ENCODE data around the gene CD82.

CD82 gene

DNA sequence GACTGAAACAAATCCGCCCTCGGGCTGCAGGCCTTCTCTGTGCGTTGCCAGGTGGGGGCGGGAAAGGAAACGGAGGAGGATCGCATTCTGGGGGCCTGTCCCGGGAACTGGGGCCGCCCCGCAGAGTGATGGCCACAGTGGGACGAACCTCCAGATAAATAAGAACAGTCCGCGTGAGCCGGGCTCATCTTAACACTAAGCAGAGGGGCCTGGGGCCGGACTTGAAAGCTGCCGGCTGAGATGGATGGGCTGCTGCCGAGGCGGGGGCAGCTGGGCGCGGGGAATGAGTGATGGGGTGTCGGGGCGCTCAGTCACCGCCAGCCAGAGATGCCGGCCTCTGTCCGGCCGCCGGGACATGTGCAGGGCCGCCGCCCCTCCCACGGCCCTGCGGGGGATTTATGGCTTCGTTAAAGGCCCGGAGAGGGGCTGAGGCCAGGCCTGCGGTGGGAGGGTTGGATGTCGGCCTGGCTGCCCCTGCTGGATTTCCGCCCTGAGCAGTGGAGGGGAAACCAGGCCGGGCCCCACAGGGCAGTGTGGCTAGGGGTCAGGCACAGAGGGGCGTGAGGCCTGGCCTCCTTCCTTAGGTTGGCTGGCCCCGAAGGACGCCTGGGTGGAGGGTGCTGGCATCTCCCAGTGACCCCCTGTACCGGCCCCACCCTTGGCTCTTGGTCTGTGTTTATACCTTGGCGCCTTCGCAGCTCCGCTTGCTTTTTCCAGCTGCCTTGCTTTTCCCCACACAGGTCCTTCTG is 45.3 kb upstream of the CD82 start:
- H2BK120ac ChIP-seq (ENCODE audit: insufficient read depth, low read length, poor library complexity), result no peak overlapping the region
- no peaks in the 10 kb centered on the region for H3K79me2 ChIP-seq (ENCODE audit: control insufficient read depth, insufficient read depth, low read length, poor library complexity)
- H2BK12ac ChIP-seq (ENCODE audit: low read length), result no peak overlapping the region
- no peak overlapping the region for H3K14ac ChIP-seq (ENCODE audit: low read length)
- H3K9ac ChIP-seq (ENCODE audit: low read length), result no peak overlapping the region
- peaks cover 4 to 5% of the 10 kb centered on the region in 2 experiments for H3K4me1 ChIP-seq (ENCODE audit: control insufficient read depth in 1 of 2, insufficient read depth in 2 of 2, low read length in 2 of 2)
- H3K4me2 ChIP-seq (ENCODE audit: low read length), result no peak overlapping the region
- DNase-seq, result no peak
- H3K27ac ChIP-seq (ENCODE audit: low read depth, low read length), result no peak overlapping the region
- H2AFZ ChIP-seq (ENCODE audit: insufficient read depth, low read length, poor library complexity), result no peak overlapping the region
- H3K36me3 ChIP-seq (ENCODE audit: control insufficient read depth in 1 of 2, insufficient read depth in 2 of 2, low read length in 2 of 2), result no peaks in the 10 kb centered on the region
- H3K18ac ChIP-seq (ENCODE audit: low read length), result no peak overlapping the region
- no peak overlapping the region for H2AK5ac ChIP-seq (ENCODE audit: low read length)
- no peak overlapping the region for H3K4me3 ChIP-seq (ENCODE audit: low read depth, low read length)
- no peaks in the 10 kb centered on the region for H3K9me3 ChIP-seq (ENCODE audit: insufficient read depth, low read depth, low read length)
- no peaks in the 10 kb centered on the region for H3K27me3 ChIP-seq (ENCODE audit: insufficient read depth, low read length)
- no peak overlapping the region for H4K8ac ChIP-seq (ENCODE audit: low read depth, low read length)
- H3K4ac ChIP-seq (ENCODE audit: low read depth, low read length), result no peak overlapping the region
- H2BK5ac ChIP-seq (ENCODE audit: low read depth, low read length, poor library complexity), result no peak overlapping the region
- no peaks in the 10 kb centered on the region for H3K79me1 ChIP-seq (ENCODE audit: low read length)
- H3K23ac ChIP-seq (ENCODE audit: low read length), result no peak overlapping the region
- no peak overlapping the region for H4K91ac ChIP-seq (ENCODE audit: low read depth, low read length)
- WGBS (ENCODE audit: extremely low coverage, insufficient coverage, insufficient read length), result no CpG with 5 or more reads among the region's 43 CpGs
- H4K12ac ChIP-seq (ENCODE audit: low read depth, low read length), result no peak overlapping the region

DNA sequence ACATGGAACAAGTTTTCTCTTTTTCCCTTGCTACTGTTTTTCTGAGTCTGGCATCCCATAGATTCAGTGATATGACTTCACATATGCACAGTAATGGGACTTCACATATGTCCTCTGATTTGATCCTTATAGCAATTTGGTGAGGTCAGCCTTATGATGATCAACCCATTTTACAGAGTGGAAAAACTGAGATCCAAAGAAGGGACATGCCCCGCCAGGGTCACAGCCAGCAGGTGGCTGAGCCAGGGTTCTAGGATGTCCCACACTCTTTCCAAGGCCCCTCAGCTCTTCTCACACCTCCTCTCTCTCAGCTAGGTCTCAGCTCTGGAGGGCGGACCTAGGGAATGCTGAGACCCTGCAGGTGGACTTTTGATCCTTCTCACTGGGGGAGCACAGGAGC is 44.3 kb upstream of the CD82 start:
- Histone ChIP-seq H3K79me1 (ENCODE audit: low read length) (no peaks in the 10 kb centered on the region), H3K27me3 (ENCODE audit: insufficient read depth, low read length) (no peaks in the 10 kb centered on the region), H4K8ac (ENCODE audit: low read depth, low read length) (no peak overlapping the region), H2AFZ (ENCODE audit: insufficient read depth, low read length, poor library complexity) (no peak overlapping the region), H3K4me2 (ENCODE audit: low read length) (no peak overlapping the region), H3K18ac (ENCODE audit: low read length) (no peak overlapping the region), H3K4me1 (ENCODE audit: control insufficient read depth in 1 of 2, insufficient read depth in 2 of 2, low read length in 2 of 2) (peaks cover 4 to 5% of the 10 kb centered on the region in 2 experiments), H3K23ac (ENCODE audit: low read length) (no peak overlapping the region), H3K9me3 (ENCODE audit: insufficient read depth, low read depth, low read length) (no peaks in the 10 kb centered on the region), H4K12ac (ENCODE audit: low read depth, low read length) (no peak overlapping the region), H2AK5ac (ENCODE audit: low read length) (no peak overlapping the region), H2BK5ac (ENCODE audit: low read depth, low read length, poor library complexity) (no peak overlapping the region), H3K79me2 (ENCODE audit: control insufficient read depth, insufficient read depth, low read length, poor library complexity) (no peaks in the 10 kb centered on the region), H3K36me3 (ENCODE audit: control insufficient read depth in 1 of 2, insufficient read depth in 2 of 2, low read length in 2 of 2) (no peaks in the 10 kb centered on the region), H3K27ac (ENCODE audit: low read depth, low read length) (no peak overlapping the region), H2BK120ac (ENCODE audit: insufficient read depth, low read length, poor library complexity) (no peak overlapping the region), H4K91ac (ENCODE audit: low read depth, low read length) (no peak overlapping the region), H2BK12ac (ENCODE audit: low read length) (no peak overlapping the region), H3K4me3 (ENCODE audit: low read depth, low read length) (no peak overlapping the region), H3K9ac (ENCODE audit: low read length) (no peak overlapping the region), H3K4ac (ENCODE audit: low read depth, low read length) (no peak overlapping the region), H3K14ac (ENCODE audit: low read length) (no peak overlapping the region)
- WGBS (ENCODE audit: extremely low coverage, insufficient coverage, insufficient read length), result no CpG with 5 or more reads among the region's 2 CpGs
- no peak for DNase-seq

DNA sequence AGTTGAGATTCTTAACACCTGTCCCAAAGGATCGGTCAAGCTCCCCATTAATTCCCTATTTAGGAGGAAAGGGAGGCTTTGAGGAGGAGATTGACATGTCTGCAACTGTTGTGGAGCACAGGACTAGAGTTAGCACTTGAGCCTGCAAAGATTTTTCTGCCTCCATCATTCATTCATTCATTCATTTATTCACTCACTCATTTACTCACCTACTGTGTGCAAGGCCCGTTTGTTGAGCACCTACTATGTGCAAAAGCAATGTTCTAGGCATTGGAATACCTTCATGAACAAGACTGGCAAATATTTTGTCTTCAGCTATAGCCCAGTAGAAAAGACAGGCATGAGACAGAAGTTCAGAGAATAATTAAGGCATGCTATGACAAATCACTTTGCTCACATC is 43.2 kb upstream of the CD82 start:
- no peak overlapping the region for H3K23ac ChIP-seq (ENCODE audit: low read length)
- H2BK12ac ChIP-seq (ENCODE audit: low read length), result no peak overlapping the region
- H2BK5ac ChIP-seq (ENCODE audit: low read depth, low read length, poor library complexity), result no peak overlapping the region
- H2AK5ac ChIP-seq (ENCODE audit: low read length), result no peak overlapping the region
- H2BK120ac ChIP-seq (ENCODE audit: insufficient read depth, low read length, poor library complexity), result no peak overlapping the region
- WGBS (ENCODE audit: extremely low coverage, insufficient coverage, insufficient read length), result no CpG with 5 or more reads among the region's 2 CpGs
- no peak overlapping the region for H3K14ac ChIP-seq (ENCODE audit: low read length)
- no peak overlapping the region for H3K4me2 ChIP-seq (ENCODE audit: low read length)
- H3K9me3 ChIP-seq (ENCODE audit: insufficient read depth, low read depth, low read length), result no peaks in the 10 kb centered on the region
- H4K8ac ChIP-seq (ENCODE audit: low read depth, low read length), result no peak overlapping the region
- H3K4me1 ChIP-seq (ENCODE audit: control insufficient read depth in 1 of 2, insufficient read depth in 2 of 2, low read length in 2 of 2), result peaks cover 4 to 5% of the 10 kb centered on the region in 2 experiments
- no peak overlapping the region for H2AFZ ChIP-seq (ENCODE audit: insufficient read depth, low read length, poor library complexity)
- no peak overlapping the region for H3K9ac ChIP-seq (ENCODE audit: low read length)
- no peaks in the 10 kb centered on the region for H3K27me3 ChIP-seq (ENCODE audit: insufficient read depth, low read length)
- H3K36me3 ChIP-seq (ENCODE audit: control insufficient read depth in 1 of 2, insufficient read depth in 2 of 2, low read length in 2 of 2), result no peaks in the 10 kb centered on the region
- no peak overlapping the region for H4K12ac ChIP-seq (ENCODE audit: low read depth, low read length)
- no peak for DNase-seq
- no peaks in the 10 kb centered on the region for H3K79me2 ChIP-seq (ENCODE audit: control insufficient read depth, insufficient read depth, low read length, poor library complexity)
- H3K79me1 ChIP-seq (ENCODE audit: low read length), result no peaks in the 10 kb centered on the region
- no peak overlapping the region for H3K27ac ChIP-seq (ENCODE audit: low read depth, low read length)
- no peak overlapping the region for H3K4ac ChIP-seq (ENCODE audit: low read depth, low read length)
- no peak overlapping the region for H4K91ac ChIP-seq (ENCODE audit: low read depth, low read length)
- H3K18ac ChIP-seq (ENCODE audit: low read length), result no peak overlapping the region
- no peak overlapping the region for H3K4me3 ChIP-seq (ENCODE audit: low read depth, low read length)

DNA sequence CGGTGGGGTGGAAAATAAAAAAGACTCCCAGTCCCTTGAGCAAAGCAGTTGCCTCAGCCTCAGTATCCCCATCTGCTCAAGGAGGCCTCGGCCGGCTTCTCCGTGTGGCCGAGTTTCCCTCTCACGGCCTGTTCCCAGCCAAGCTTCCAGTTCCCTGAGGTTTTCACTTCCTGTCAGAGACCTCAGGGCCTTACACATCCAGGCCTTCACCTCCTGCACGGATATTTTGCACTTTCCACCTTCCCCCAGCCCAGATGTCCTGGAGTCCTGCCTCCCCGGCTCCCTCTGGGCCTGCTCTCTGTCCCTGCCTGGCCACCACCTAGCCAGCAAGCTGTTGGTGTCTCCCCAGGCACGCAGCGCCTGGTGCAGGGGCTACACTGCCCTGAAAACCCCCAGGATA is 41.1 kb upstream of the CD82 start:
- Histone ChIP-seq H3K18ac (ENCODE audit: low read length) (no peak overlapping the region), H3K4ac (ENCODE audit: low read depth, low read length) (no peak overlapping the region), H3K23ac (ENCODE audit: low read length) (no peak overlapping the region), H3K27ac (ENCODE audit: low read depth, low read length) (no peak overlapping the region), H3K79me2 (ENCODE audit: control insufficient read depth, insufficient read depth, low read length, poor library complexity) (no peaks in the 10 kb centered on the region), H4K91ac (ENCODE audit: low read depth, low read length) (no peak overlapping the region), H3K4me3 (ENCODE audit: low read depth, low read length) (no peak overlapping the region), H4K8ac (ENCODE audit: low read depth, low read length) (no peak overlapping the region), H3K79me1 (ENCODE audit: low read length) (no peaks in the 10 kb centered on the region), H3K4me1 (ENCODE audit: control insufficient read depth in 1 of 2, insufficient read depth in 2 of 2, low read length in 2 of 2) (peaks cover 8 to 10% of the 10 kb centered on the region in 2 experiments), H3K27me3 (ENCODE audit: insufficient read depth, low read length) (no peaks in the 10 kb centered on the region), H2BK120ac (ENCODE audit: insufficient read depth, low read length, poor library complexity) (no peak overlapping the region), H4K12ac (ENCODE audit: low read depth, low read length) (no peak overlapping the region), H2BK12ac (ENCODE audit: low read length) (no peak overlapping the region), H2BK5ac (ENCODE audit: low read depth, low read length, poor library complexity) (no peak overlapping the region), H3K36me3 (ENCODE audit: control insufficient read depth in 1 of 2, insufficient read depth in 2 of 2, low read length in 2 of 2) (no peaks in the 10 kb centered on the region), H3K9me3 (ENCODE audit: insufficient read depth, low read depth, low read length) (no peaks in the 10 kb centered on the region), H2AFZ (ENCODE audit: insufficient read depth, low read length, poor library complexity) (no peak overlapping the region), H3K4me2 (ENCODE audit: low read length) (no peak overlapping the region), H2AK5ac (ENCODE audit: low read length) (no peak overlapping the region), H3K14ac (ENCODE audit: low read length) (no peak overlapping the region), H3K9ac (ENCODE audit: low read length) (no peak overlapping the region)
- no CpG with 5 or more reads among the region's 10 CpGs for WGBS (ENCODE audit: extremely low coverage, insufficient coverage, insufficient read length)
- DNase-seq, result no peak
